HCT116 (cell line): ENCODE results near the gene LAMB2.

Source experiments
- CBX3 ChIP-seq: IDR thresholded peaks from 2 replicates; pipeline ENCODE4 v1.6.1; 2012; ENCODE audit warnings: low read depth
- CTCF ChIP-seq, 3 experiments: fragments of 200-600 bp in 1 of 3; sonication (generic) in 1 of 3; IDR thresholded peaks in 2 of 3; conservative IDR thresholded peaks in 1 of 3; 2 replicates each; pipeline ENCODE4 v1.5.1; 2012 to 2017; ENCODE audit warnings: low read depth in 2 of 3, low read length in 2 of 3, antibody characterized with exemption in 1 of 3, borderline replicate concordance in 1 of 3, control low read depth in 1 of 3, mild to moderate bottlenecking in 1 of 3, mixed read lengths in 1 of 3, mixed run types in 1 of 3, moderate library complexity in 1 of 3; ENCODE audit not compliant: insufficient read depth in 1 of 3
- EZH2 ChIP-seq: fragments of 200-600 bp; sonication (generic); IDR thresholded peaks from 2 replicates; pipeline ENCODE4 v1.6.1; 2017; ENCODE audit warnings: antibody characterized with exemption, mixed run types
- EZH2phosphoT487 ChIP-seq: fragments of 200-600 bp; IDR thresholded peaks from 2 replicates; pipeline ENCODE4 v1.6.1; 2018; ENCODE audit warnings: antibody characterized with exemption, borderline replicate concordance
- JUND ChIP-seq: IDR thresholded peaks from 2 replicates; pipeline ENCODE4 v1.6.1; 2012
- POLR2A ChIP-seq: IDR thresholded peaks from 2 replicates; pipeline ENCODE4 v1.7.0; 2011; ENCODE audit warnings: borderline replicate concordance; ENCODE audit not compliant: insufficient read depth, insufficient read length; ENCODE audit errors: extremely low read depth
- POLR2AphosphoS5 ChIP-seq: IDR thresholded peaks from 2 replicates; pipeline ENCODE4 v1.6.1; 2011; ENCODE audit warnings: mild to moderate bottlenecking, low read depth, low read length, moderate library complexity
- RAD21 ChIP-seq: IDR thresholded peaks from 2 replicates; pipeline ENCODE4 v1.6.1; 2012; ENCODE audit warnings: low read depth, mild to moderate bottlenecking
- TF ChIP-seq, protein P1 (sequence below): IDR thresholded peaks from 2 replicates; pipeline ENCODE4 v1.6.1; 2012

GRCh38 chr3:49153349-49153912 lies 20.6 kb upstream of the LAMB2 start:
- TF ChIP-seq, protein P1, sequence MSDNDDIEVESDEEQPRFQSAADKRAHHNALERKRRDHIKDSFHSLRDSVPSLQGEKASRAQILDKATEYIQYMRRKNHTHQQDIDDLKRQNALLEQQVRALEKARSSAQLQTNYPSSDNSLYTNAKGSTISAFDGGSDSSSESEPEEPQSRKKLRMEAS: no peak
- TF ChIP-seq EZH2: no peak
- no peak for TF ChIP-seq POLR2AphosphoS5
- TF ChIP-seq JUND: no peak
- no peak for TF ChIP-seq CBX3
- TF ChIP-seq POLR2A: no peak
- no peak for TF ChIP-seq CTCF (IDR thresholded peaks at IDR 0.05 in 2 of 3, conservative IDR thresholded peaks at IDR 0.05 in 1 of 3; ENCODE audit: borderline replicate concordance in 1 of 3, insufficient read depth in 1 of 3, low read depth in 2 of 3, low read length in 2 of 3)
- TF ChIP-seq RAD21: no peak
- TF ChIP-seq EZH2phosphoT487: no peak
